LHCN-M2 (cell line): Measurements from ENCODE around the gene VWA3A. TPM values are rescaled to one million over a fixed set of nuclear protein-coding genes. Genes with fewer than 3 reads are reported as not detected.
A peak's percentile ranks its signal among the peaks of the same experiment; 100 is the strongest.
"Not testable (repeated sequence)": the region's sequence is repeated elsewhere in the genome, so short reads cannot be mapped to it uniquely, and the experiment has no call there.

Source experiments
- DNase-seq: peaks from one replicate; pipeline ENCODE4 v3.0.0-alpha.2; 2012; ENCODE audit warnings: low read depth
- total RNA-seq: library from RNA; depleted of rRNA; stranded (reverse); fragments of >200 nt; gene quantifications from 2 replicates; pipeline ENCODE4 v1.2.3, GENCODE V29; 2014

VWA3A gene
- total RNA-seq, 1 experiment from 2014 or later: not detected

DNA sequence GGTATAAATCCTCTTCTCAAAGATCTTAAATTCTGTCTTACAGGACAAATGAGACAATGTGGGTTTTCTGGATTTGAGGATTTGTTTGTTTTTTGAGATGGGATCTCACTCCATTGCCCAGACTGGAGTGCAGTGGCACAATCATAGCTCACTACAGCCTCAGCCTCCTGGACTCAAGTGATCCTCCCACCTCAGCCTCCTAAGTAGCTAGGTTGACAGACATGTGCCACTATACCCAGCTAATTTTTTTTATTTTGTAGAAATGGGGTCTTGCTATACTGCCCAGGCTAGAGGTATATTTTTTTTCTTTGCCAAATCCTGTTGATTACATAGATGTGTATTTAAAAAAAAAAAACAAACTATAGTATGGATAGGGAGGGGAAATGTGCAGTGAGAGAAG, 38.2 kb downstream of the VWA3A start:
- no peak for DNase-seq

- no peak for DNase-seq
These were observed 40.5 kb downstream of the VWA3A start for GRCh38 chr16:22132801-22133200.

DNA sequence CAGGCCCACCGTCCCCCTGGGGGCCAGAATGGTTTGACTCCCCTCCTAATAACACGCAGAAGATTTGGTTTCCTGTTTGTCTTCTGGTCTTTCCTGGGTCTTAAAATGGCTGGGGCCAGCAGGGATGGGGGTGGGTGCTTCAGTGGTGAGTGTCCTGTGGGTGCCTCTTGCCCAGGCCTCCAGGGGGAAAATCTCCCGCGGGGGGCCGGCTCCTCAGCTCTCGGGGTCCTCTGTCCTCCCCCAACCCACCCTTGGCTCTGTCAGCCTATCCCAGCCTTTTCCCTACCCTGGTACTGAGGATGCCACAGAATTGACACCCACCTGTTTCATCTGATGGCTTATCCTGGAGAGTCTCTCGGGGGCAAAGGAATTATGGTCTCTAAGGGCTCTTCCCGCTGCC, 46.1 kb downstream of the VWA3A start:
- DNase-seq: no peak

- no peak for DNase-seq
These were observed 46.7 kb downstream of the VWA3A start for GRCh38 chr16:22139008-22139407.

GRCh38 chr16:22139732-22140131, 47.4 kb downstream of the VWA3A start:
- DNase-seq: no peak

- peak; percentile 28 for DNase-seq
These were observed 49.4 kb downstream of the VWA3A start for GRCh38 chr16:22141767-22142166.

GRCh38 chr16:22144520-22144919, 52.2 kb downstream of the VWA3A start:
- DNase-seq: no peak

DNA sequence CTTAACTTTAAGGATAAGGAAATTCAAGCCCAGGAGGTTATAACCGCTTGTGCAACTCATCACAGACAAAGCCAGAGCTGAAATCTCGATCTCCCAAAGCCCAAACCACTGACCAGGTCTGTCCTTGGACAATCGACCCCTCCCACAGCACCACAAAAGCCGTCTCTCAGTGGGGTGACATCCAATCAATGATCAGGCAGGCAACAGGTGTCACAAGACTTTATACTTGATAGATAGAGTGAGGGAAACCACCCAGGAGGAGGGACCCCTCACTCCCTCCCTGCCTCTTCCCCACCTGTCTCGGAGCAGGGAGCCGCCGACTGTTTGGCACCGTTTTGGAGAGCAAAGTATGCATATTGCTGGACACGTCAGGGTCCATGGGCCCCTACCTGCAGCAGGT, 55.5 kb downstream of the VWA3A start:
- no peak for DNase-seq

- no peak for DNase-seq
These were observed 59.1 kb downstream of the VWA3A start for GRCh38 chr16:22151246-22151998.

- DNase-seq: no peak
These were observed 60.0 kb downstream of the VWA3A start for GRCh38 chr16:22152316-22152715.

DNA sequence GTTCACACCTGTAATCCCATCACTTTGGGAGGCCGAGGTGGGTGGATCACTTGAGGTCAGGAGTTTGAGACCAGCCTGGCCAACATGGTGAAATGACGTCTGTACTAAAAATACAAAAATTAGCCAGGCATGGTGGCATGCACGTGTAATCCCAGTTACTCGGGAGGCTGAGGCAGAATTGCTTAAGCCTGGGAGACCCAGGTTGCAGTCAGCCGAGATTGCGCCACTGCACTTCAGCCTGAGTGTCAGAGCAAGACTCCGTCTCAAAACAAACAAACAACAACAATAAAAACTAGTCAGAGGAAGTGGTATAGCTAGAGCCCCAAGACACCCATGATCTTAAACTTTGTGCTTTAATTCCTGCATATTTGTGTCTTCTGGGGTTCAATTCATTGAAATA, 60.7 kb downstream of the VWA3A start:
- DNase-seq: not testable (repeated sequence)

DNA sequence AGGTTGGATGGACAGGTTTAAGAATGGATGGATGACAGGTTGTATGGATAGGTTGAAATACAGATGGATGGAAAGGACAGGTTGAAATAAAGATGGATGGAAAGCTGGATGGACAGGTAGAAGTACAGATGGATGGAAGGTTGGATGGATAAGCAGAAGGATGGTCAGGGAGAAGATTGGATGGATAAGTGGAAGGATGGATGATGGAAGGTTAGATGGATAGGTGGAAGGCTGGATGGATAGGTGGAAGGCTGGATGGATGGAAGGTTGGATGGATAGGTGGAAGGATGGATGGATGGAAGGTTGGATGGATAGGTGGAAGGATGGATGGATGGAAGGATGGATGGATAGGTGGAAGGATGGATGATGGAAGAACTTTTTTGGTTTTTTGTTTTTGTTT, 69.1 kb downstream of the VWA3A start:
- DNase-seq: no peak

DNA sequence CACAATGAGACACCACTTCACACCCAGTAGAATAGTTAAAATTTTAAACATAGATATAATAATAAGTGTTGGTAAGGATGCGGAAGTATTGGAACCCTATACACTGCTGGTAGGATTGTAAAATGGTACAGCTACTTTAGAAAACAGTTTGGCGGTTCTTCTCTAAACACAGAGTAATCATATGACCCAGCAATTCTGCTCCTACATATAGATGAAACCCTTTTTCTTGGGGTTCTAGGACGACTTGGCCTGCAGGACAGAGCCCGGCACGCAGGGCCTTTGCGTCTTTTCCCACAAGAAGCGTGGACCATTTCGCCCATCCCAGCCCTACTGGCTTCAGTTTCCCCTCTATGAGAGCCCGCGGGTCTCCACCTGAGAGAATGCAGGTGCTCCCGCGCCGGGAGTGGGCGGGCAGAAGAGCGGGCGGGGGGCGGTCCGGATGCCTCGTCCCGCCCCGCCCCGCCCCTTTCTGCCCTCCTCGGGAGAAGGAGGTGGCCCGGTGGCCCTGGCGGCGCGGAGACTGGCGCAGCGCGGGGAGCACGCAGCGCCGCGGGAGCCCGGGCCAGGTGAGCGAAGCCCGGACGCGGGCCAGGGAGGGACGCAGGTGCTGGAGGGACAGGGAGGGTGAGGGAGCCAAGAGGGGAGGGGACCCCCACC, 69.8 kb downstream of the VWA3A start, which contains the start of gene SDR42E2:
Gene SDR42E2 (plus strand): TSS at position 508 of the 657 bp plus-strand sequence. CDS start 3,077 bp downstream, outside the sequence.
- no peak for DNase-seq

DNA sequence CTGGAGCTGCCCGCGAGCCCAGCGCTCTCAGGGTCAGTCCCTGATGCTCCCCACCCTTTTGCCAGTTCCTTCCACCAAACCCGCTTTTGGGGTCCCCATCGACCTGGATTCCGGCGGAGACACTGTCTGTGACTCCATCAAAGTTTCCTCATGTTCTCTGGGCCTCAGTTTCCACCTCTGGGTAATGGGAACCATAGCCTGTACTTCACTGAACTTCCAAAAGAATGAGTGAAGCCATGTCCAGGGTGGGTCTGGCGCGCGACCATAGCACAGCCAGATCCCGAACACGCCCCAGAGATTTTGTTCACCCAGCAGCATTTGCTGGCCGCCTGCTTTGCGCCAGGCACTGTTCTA, 70.3 kb downstream of the VWA3A start:
- no peak for DNase-seq

DNA sequence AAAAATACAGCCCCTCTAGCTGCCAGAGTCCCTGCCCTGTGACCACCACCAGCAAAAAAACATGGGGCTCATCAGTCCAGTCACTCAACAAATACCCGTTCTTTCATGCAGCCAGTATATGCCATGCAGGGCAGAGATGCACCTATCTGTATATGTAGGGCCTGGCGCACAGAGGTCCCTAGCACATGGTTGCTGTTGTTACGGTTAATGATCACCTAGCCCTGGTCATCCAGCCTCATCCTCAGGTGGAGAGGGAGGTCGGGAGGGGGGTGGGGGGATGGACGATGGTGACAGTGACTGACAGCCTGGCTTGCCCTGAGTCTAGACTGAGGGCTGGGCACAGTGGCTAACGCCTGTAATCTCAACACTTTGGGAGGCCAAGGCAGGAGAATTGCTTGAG, 71.5 kb downstream of the VWA3A start:
- no peak for DNase-seq

DNA sequence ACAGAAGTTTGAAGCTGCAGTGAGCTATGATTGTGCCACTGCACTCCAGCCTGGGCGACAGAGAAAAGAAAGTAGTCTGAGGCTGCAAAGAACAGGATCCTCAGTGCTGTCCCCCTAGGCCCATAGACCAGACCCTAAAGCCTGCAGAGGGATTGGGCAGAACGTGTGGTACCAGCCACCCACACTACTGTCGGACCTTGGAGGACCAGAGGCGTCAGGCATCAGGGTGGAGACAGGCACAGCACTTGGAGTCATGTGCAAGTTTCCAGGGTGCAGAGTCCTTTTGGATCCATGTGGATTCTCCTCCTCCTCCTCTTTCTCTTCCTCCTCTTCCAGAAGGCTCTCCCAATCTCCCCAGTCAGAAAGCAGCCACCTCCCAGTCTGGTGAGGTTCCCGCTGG, 72.1 kb downstream of the VWA3A start:
- DNase-seq: no peak

DNA sequence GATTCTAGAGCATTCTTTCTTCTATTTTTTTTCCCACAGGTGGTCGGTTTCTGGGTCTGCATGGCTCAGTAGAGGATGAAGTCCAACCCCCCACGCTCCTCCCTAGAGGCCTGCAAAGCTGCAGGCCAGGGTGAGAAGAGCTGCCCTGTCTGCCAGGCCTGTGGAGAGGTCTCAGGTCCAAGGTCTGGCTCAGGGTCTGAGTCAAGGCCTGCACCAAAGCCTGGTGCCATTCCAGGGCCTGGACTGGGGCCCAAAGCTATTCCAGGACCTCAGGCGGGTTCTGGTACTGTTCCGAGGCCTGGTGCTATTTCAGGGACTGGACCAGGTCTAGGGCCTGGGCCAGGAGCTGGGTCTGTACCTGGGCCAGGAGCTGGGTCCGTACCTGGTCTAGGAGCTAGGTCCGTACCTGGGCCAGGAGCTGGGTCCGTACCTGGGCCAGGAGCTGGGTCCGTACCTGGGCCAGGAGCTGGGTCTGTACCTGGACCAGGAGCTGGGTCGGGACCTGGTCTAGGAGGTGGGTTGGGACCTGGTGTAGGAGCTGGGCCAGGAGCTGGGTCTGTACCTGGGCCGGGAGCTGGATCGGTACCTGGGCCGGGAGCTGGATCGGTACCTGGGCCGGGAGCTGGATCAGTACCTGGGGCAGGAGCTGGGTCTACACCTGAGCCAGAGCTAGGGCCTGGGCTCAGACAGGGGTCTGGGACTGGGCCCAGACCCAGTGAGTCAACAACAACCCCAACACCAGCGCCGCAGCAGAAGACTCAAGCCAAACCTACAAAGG, 73.4 kb downstream of the VWA3A start:
- DNase-seq: no peak

DNA sequence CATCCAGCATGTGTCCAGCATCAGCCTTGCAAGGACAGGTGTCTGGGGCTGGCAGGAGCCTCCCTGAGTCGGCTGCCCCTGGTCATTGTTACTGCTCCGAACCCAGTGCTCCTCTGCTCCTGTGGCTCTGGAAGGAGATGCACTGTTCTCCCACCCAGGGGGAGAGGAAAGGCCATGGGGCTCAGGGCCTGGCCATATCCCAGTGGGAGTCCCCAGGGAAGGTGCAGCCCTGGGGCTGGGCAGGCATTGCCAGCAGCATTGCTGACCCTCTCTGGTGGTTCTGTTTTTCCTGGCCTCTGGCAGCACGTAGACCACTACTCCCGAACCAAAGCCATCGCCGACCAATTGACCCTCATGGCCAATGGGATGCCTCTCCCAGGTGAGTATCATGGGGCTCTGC, 79.6 kb downstream of the VWA3A start:
- no peak for DNase-seq

- DNase-seq: not testable (repeated sequence)
These were observed 80.3 kb downstream of the VWA3A start for GRCh38 chr16:22172642-22173041.

DNA sequence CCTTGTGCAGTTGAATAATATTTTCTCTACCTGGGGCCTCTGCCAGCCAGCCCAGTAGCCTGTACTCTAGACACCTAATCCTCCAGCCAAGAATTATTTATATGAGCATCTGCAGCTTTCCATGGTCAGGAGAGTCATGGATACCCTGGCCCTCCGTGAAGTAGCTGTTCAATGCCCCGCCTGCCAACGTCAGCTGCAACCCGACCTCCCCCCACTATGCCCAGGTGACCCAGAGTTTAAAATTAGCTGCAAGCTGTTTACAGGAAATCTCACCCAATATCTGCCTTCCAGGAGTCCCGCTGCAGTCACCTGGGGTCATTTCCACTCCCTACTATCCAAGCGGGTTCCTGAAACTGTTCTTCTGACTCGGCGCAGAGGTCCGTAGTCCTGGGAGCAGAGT, 82.3 kb downstream of the VWA3A start:
- no peak for DNase-seq

DNA sequence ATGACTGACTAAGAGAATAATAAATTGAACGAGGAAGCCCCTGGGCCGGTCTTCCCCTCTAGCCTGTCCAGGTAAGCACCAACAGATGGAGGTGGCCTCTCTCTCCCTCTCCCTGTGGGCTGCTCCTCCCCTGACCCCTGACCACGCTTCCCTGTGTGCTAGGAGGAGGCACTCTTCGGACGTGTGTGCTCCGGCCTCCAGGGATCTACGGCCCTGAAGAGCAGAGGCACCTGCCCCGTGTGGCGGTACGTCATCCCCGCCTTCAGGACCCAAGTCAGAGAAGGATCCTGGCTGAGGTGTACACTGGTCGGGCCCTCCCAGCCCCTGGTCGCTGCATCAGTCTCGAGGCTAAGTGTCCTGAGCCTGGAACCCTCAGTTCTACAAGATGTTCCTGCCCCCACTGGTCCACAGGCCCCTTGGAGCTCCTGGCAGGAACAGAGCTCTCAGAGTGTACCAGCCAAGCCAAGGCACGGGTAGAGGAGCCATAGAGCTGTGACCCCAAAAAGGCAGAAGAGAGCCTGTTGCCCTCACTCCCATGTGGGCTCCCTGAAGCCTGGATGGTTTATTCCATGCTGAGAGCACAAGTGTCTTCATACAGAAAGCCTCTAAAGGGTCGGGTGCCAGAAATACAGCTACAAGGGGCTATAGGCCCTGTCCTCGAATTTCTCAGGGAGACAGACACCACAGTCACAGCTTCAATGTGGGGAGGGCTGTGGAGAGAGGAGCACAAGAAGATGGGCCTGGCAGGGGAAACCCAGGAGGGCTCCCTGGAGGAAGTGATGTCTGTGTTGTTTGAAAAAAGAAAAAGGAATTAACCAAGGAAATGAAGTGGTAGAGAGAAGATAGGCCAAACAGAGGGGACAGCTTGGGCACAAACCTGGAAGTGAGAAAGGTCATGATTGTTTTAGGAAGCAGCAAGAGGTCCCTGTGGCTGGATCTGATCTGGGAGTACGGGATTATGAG, 85.9 kb downstream of the VWA3A start:
- DNase-seq: no peak
